Epidermal melanocyte (primary cell): ENCODE measurements around the gene PAK5.

ENCODE experiments used
- DNase-seq: peaks from one replicate; pipeline ENCODE4 v3.0.0; 2011; ENCODE audit warnings: low spot score; ENCODE audit not compliant: insufficient read length

Gene PAK5

GRCh38 chr20:9578594-9578993 lies 260.3 kb downstream of the PAK5 start:
- no peak for DNase-seq

GRCh38 chr20:9577397-9577796 lies 261.5 kb downstream of the PAK5 start:
- DNase-seq = no peak

- DNase-seq = no peak
These were observed 262.2 kb downstream of the PAK5 start for GRCh38 chr20:9576695-9577094.

- DNase-seq = no peak
These were observed 263.0 kb downstream of the PAK5 start for GRCh38 chr20:9575836-9576235.

GRCh38 chr20:9574776-9575175 lies 264.1 kb downstream of the PAK5 start:
- DNase-seq = no peak

- no peak for DNase-seq
These were observed 264.7 kb downstream of the PAK5 start for GRCh38 chr20:9574181-9574580.

- no peak for DNase-seq
These were observed 265.3 kb downstream of the PAK5 start for GRCh38 chr20:9573335-9574151.

GRCh38 chr20:9572670-9573069 lies 266.2 kb downstream of the PAK5 start:
- no peak for DNase-seq

- no peak for DNase-seq
These were observed 267.1 kb downstream of the PAK5 start for GRCh38 chr20:9571783-9572182.

- no peak for DNase-seq
These were observed 268.3 kb downstream of the PAK5 start for GRCh38 chr20:9570612-9571011.

GRCh38 chr20:9566977-9567376 lies 271.9 kb downstream of the PAK5 start:
- no peak for DNase-seq

- DNase-seq = no peak
These were observed 272.8 kb downstream of the PAK5 start for GRCh38 chr20:9565910-9566550.

GRCh38 chr20:9557411-9557810 lies 281.5 kb downstream of the PAK5 start:
- no peak for DNase-seq

- DNase-seq = no peak
These were observed 283.1 kb downstream of the PAK5 start for GRCh38 chr20:9555781-9556180.

GRCh38 chr20:9551808-9552550 lies 286.9 kb downstream of the PAK5 start:
- DNase-seq = no peak

GRCh38 chr20:9550871-9551270 lies 288.0 kb downstream of the PAK5 start:
- no peak for DNase-seq

GRCh38 chr20:9550283-9550682 lies 288.6 kb downstream of the PAK5 start:
- no peak for DNase-seq

- DNase-seq = no peak
These were observed 295.7 kb downstream of the PAK5 start for GRCh38 chr20:9543214-9543613.

- DNase-seq = no peak
These were observed 303.4 kb downstream of the PAK5 start for GRCh38 chr20:9535449-9535848.

- DNase-seq = no peak
These were observed 304.9 kb downstream of the PAK5 start for GRCh38 chr20:9534025-9534424.

- DNase-seq = no peak
These were observed 306.6 kb downstream of the PAK5 start for GRCh38 chr20:9532069-9532838.

- DNase-seq = no peak
These were observed 307.3 kb downstream of the PAK5 start for GRCh38 chr20:9531581-9531980.
